Right atrium auricular region (tissue), 2 donors: Measurements from ENCODE around the gene ST8SIA1. TPM values are rescaled to one million over a fixed set of nuclear protein-coding genes. Genes with fewer than 3 reads are reported as not detected.

Source experiments
- DNase-seq: peaks from one replicate; pipeline ENCODE4 v3.0.0-alpha.2; 2019; ENCODE audit warnings: low spot score
- H3K27ac ChIP-seq, 2 donors: fragments of 200-600 bp; sonication (generic); 1 replicate in 1 of 2; 2 replicates in 1 of 2; pipeline ENCODE4 v1.5.1; 2016 to 2019
- H3K27me3 ChIP-seq, 2 donors: fragments of 200-600 bp; sonication (generic); one replicate each; pipeline versions ENCODE4 v1.5.1 to v1.6.0; 2017 to 2019
- H3K36me3 ChIP-seq: fragments of 200-600 bp; sonication (generic); one replicate; pipeline ENCODE4 v1.5.1; 2016
- H3K4me1 ChIP-seq, 2 donors: fragments of 200-600 bp; sonication (generic); one replicate each; pipeline versions ENCODE4 v1.5.1 to v1.6.0; 2017 to 2019
- H3K4me3 ChIP-seq, 2 donors: fragments of 200-600 bp; sonication (generic); 1 replicate in 1 of 2; 2 replicates in 1 of 2; pipeline ENCODE4 v1.5.1; 2017 to 2019; ENCODE audit warnings: mild to moderate bottlenecking in 1 of 2, moderate library complexity in 1 of 2
- H3K9me3 ChIP-seq, 2 donors: fragments of 200-600 bp; sonication (generic); one replicate each; pipeline ENCODE4 v1.5.1; 2019
- total RNA-seq, 2 donors: library from RNA; depleted of rRNA; stranded (reverse); fragments of >200 nt; gene quantifications; one replicate each; pipeline ENCODE4 v1.1.0, GENCODE V29; 2016
- TF ChIP-seq, protein P1 (sequence below), 2 donors: fragments of 200-600 bp; sonication (generic); IDR thresholded peaks; one replicate each; pipeline ENCODE4 v1.5.1; 2019; ENCODE audit warnings: antibody characterized with exemption in 2 of 2

The ST8SIA1 gene
- total RNA-seq, 2 donors from 2014 or later, result 3.3 to 5.0 TPM

DNA sequence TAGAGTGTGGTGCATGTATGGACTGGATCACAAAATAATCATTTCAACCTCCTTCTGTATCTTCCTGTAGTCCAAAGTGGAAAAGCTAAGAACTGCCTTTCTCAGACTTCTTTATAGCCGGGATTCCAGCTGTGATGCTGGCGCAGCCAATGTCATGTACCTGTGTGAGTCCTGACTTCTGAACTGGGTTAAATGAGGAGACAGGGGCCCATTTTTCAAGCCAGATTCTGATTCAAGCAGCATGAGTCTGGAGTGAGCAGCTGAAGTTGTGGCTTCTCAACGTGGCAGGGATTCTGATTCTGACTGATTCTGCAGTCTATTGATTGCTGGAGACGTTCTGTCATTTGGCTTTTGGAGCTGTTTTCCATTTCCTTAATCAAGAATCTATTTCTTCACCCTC, 111.2 kb downstream of the ST8SIA1 start:
- Histone ChIP-seq H3K27ac (no peak overlapping the region), H3K4me1 (peaks cover 0 to 7% of the 10 kb centered on the region in 2 donors), H3K36me3 (no peaks in the 10 kb centered on the region), H3K9me3 (no peaks in the 10 kb centered on the region), H3K27me3 (no peaks in the 10 kb centered on the region), H3K4me3 (no peak overlapping the region)
- TF ChIP-seq, protein P1, sequence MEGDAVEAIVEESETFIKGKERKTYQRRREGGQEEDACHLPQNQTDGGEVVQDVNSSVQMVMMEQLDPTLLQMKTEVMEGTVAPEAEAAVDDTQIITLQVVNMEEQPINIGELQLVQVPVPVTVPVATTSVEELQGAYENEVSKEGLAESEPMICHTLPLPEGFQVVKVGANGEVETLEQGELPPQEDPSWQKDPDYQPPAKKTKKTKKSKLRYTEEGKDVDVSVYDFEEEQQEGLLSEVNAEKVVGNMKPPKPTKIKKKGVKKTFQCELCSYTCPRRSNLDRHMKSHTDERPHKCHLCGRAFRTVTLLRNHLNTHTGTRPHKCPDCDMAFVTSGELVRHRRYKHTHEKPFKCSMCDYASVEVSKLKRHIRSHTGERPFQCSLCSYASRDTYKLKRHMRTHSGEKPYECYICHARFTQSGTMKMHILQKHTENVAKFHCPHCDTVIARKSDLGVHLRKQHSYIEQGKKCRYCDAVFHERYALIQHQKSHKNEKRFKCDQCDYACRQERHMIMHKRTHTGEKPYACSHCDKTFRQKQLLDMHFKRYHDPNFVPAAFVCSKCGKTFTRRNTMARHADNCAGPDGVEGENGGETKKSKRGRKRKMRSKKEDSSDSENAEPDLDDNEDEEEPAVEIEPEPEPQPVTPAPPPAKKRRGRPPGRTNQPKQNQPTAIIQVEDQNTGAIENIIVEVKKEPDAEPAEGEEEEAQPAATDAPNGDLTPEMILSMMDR (IDR thresholded peaks at IDR 0.05), result no peak
- no peak for DNase-seq

DNA sequence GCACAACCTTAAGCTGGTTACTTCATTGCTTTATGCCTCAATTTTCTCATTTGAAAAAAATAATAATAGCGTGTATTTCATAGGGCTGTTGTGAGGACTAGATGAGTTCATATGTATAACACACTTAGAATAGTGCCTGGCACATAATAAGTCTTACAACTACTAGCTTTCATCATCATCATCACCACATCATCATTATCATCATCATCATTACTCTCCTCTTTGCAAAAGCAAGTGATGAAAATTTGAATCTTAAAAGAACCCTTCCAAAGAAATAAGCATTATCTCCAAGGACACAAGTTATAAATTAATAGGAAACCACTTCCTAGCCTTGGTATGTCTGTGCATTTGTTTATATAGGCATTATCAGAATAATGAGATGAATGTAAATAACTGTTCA, 117.0 kb downstream of the ST8SIA1 start:
- TF ChIP-seq, protein P1 (IDR thresholded peaks at IDR 0.05), result no peak
- Histone ChIP-seq H3K27ac (no peak overlapping the region), H3K4me1 (no peaks in the 10 kb centered on the region), H3K27me3 (no peaks in the 10 kb centered on the region), H3K36me3 (no peaks in the 10 kb centered on the region), H3K4me3 (no peak overlapping the region), H3K9me3 (no peaks in the 10 kb centered on the region)
- DNase-seq, result no peak

DNA sequence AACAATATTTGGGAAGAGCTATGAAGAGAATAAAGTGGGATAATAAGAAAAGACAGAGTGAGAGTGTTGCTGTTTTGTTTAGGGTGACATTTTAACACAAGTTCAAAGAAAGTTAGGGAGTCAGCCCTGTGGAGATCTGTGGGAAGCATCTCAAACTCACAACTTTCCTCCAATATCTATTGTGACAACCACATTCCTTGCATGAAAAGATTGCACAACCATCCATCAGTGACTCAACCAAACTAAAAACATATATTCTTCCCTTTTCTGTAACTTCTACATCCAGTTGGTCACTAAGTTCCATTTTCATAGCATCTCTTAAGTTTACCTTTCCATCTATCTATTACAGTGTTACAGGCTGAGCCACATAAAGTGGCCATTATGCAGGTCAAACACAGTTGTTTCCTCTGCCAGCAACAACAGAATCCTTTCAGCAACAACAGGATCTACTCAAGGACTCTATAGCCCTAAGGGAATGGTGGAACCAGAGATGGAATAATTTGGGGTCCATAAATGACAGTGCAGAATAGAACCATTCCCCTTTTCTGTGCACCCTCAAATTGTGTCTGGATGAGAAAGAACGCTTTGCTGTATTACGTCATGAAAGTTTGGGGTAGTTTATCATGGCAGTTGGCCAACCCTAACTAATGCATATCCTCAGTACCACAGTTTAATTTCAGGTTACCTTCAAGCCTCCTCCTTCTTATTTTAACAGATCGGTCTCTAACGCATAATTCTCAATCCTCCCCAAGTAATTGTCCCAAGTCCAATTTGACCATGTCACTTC, 118.8 kb downstream of the ST8SIA1 start:
- Histone ChIP-seq H3K27ac (no peak overlapping the region), H3K36me3 (no peaks in the 10 kb centered on the region), H3K27me3 (no peaks in the 10 kb centered on the region), H3K4me3 (no peak overlapping the region), H3K4me1 (no peaks in the 10 kb centered on the region), H3K9me3 (no peaks in the 10 kb centered on the region)
- TF ChIP-seq, protein P1 (IDR thresholded peaks at IDR 0.05), result no peak
- no peak for DNase-seq

DNA sequence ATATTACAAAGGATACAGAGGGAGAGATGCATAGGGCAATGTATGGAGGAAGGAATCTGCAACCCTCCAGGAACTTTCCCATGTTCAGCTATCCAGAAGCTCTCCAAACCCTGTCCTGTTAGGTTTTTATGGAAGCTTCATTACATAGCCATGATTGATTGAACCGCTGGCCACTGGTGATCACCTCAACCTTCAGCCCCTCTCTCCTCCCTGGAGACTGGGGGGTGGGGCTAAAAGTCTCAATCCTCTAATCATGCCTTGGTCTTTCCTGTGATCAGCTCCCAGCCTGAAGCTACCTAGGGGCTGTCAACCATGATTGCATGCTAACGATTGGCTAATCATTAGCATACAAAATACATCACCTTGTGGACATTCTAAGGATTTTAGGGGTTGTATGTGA, 123.4 kb downstream of the ST8SIA1 start:
- no peaks in the 10 kb centered on the region for H3K4me1 ChIP-seq
- no peak overlapping the region for H3K4me3 ChIP-seq
- TF ChIP-seq, protein P1 (IDR thresholded peaks at IDR 0.05), result no peak
- no peak overlapping the region for H3K27ac ChIP-seq
- no peaks in the 10 kb centered on the region for H3K27me3 ChIP-seq
- DNase-seq, result no peak
- H3K9me3 ChIP-seq, result no peaks in the 10 kb centered on the region
- no peaks in the 10 kb centered on the region for H3K36me3 ChIP-seq

DNA sequence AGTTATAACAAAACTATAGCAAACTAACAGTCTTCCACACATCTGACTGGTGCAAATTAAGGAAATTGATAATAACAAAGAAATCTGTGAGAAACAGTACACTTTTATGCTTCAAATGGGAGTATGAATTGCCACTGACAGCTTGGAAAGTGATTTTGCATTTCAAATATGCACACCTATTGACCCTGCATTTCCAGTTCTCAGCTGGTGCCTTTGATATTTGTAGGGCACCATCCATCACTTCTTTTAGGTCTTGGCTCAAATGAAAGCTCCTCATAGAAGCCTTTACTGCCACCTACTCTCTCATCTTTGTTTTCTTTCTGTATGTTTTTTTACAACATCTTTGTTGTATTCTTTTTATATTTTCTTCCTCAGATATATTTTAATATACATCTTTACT, 125.1 kb downstream of the ST8SIA1 start:
- no peaks in the 10 kb centered on the region for H3K4me1 ChIP-seq
- H3K27ac ChIP-seq, result no peak overlapping the region
- H3K9me3 ChIP-seq, result no peaks in the 10 kb centered on the region
- no peaks in the 10 kb centered on the region for H3K36me3 ChIP-seq
- TF ChIP-seq, protein P1 (IDR thresholded peaks at IDR 0.05), result no peak
- H3K4me3 ChIP-seq, result no peak overlapping the region
- no peak for DNase-seq
- H3K27me3 ChIP-seq, result no peaks in the 10 kb centered on the region
